Duodenal mucosa (tissue), 2 donors: ENCODE measurements around the gene KCNG2.

Experiments
- H3K27ac ChIP-seq: one replicate; pipeline ENCODE4 v1.7.0; 2013; ENCODE audit warnings: low read depth, low read length
- H3K27me3 ChIP-seq, 2 donors: one replicate each; pipeline ENCODE4 v1.7.0; 2013; ENCODE audit warnings: low read length in 2 of 2, control low read depth in 1 of 2; ENCODE audit not compliant: insufficient read depth in 2 of 2, control insufficient read depth in 1 of 2
- H3K36me3 ChIP-seq, 2 donors: one replicate each; pipeline ENCODE4 v1.7.0; 2013; ENCODE audit warnings: low read length in 2 of 2, control low read depth in 1 of 2; ENCODE audit not compliant: insufficient read depth in 2 of 2, control insufficient read depth in 1 of 2
- H3K4me1 ChIP-seq, 2 donors: one replicate each; pipeline ENCODE4 v1.7.0; 2013; ENCODE audit warnings: low read length in 2 of 2, control low read depth in 1 of 2; ENCODE audit not compliant: insufficient read depth in 2 of 2, control insufficient read depth in 1 of 2
- H3K4me3 ChIP-seq, 2 donors: one replicate each; pipeline ENCODE4 v1.7.0; 2013; ENCODE audit warnings: low read length in 2 of 2, low read depth in 1 of 2
- H3K9ac ChIP-seq, 2 donors: one replicate each; pipeline ENCODE4 v1.7.0; 2013; ENCODE audit warnings: low read length in 2 of 2, low read depth in 1 of 2
- H3K9me3 ChIP-seq, 2 donors: one replicate each; pipeline ENCODE4 v1.7.0; 2013; ENCODE audit warnings: low read length in 2 of 2, control low read depth in 1 of 2; ENCODE audit not compliant: control insufficient read depth in 1 of 2

KCNG2 gene

DNA sequence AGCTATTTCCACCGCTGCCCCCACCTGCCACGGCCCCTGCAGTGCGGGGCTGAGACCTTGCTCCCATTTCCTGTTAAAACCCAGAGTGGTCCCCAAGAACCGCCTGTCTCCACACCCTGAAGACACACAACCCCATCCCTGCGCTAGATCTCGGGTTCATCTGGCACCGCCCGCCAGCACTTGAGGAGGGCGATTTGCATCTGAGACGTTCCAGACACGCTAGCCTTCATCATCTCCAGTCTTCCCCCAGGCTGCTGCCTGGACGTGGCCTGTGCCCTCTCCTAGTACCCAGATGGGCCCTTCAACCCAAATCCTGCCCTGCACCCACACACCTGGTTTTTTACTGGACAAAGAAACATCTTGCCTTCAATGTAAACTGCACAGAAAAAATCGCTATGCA, 103.9 kb downstream of the KCNG2 start:
- no peak overlapping the region for H3K27ac ChIP-seq
- no peak overlapping the region for H3K4me3 ChIP-seq
- no peak overlapping the region for H3K9ac ChIP-seq
- H3K36me3 ChIP-seq: peaks cover 0 to 11% of the 10 kb centered on the region in 2 donors
- peaks cover 18 to 26% of the 10 kb centered on the region in 2 donors for H3K9me3 ChIP-seq
- no peaks in the 10 kb centered on the region for H3K27me3 ChIP-seq
- H3K4me1 ChIP-seq: no peaks in the 10 kb centered on the region

DNA sequence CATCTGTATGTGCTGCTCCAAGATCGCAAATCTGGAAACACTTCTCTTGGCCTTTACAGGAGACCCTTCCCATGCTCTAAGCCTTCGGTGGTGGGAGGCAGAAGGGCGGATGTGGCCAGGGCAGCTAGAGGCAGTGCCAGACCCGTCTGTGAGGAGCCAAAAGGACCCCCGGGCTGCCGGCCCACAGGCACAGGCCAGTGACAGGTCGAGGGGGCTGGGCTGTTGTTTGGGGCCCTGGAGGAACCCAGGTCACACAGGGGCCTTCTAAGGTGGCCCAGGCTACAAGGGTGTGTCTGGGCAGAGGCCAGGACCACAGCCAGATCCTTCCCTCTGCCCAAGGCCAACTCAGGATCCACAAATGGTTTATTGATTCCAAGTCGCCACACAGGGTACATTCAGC, 104.3 kb downstream of the KCNG2 start:
- Histone ChIP-seq H3K36me3 (peaks cover 0 to 11% of the 10 kb centered on the region in 2 donors), H3K9me3 (peaks cover 14 to 22% of the 10 kb centered on the region in 2 donors)

DNA sequence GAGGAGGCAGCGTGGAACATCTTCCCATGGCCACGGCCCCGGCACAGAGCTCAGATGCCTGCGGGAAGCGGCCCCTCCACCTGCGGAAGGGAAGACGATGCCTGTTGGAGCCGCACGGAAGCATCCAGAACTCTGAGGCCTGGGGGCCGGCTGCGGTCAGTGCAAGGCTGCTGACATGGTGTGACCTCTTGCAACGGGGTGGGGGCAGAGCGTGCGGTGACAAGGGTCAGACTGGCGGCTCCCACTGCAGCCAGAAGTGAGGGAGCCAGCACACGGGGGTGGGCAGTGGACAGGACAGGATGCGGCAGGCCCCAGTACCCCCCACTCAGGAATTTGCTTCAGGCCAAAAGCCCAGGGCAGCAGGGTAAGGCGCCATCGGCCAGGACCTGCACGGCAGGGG, 104.9 kb downstream of the KCNG2 start:
- H3K9me3 ChIP-seq: peaks cover 8 to 16% of the 10 kb centered on the region in 2 donors
- H3K27me3 ChIP-seq: no peaks in the 10 kb centered on the region
- H3K4me1 ChIP-seq: no peaks in the 10 kb centered on the region
- no peak overlapping the region for H3K9ac ChIP-seq
- H3K36me3 ChIP-seq: peaks cover 0 to 11% of the 10 kb centered on the region in 2 donors
- no peak overlapping the region for H3K27ac ChIP-seq
- H3K4me3 ChIP-seq: no peak overlapping the region

More for the DNA sequence above, 104.3 kb downstream of the KCNG2 start:
- Histone ChIP-seq H3K27me3 (no peaks in the 10 kb centered on the region), H3K27ac (no peak overlapping the region), H3K9ac (no peak overlapping the region), H3K4me3 (no peak overlapping the region), H3K4me1 (no peaks in the 10 kb centered on the region)

DNA sequence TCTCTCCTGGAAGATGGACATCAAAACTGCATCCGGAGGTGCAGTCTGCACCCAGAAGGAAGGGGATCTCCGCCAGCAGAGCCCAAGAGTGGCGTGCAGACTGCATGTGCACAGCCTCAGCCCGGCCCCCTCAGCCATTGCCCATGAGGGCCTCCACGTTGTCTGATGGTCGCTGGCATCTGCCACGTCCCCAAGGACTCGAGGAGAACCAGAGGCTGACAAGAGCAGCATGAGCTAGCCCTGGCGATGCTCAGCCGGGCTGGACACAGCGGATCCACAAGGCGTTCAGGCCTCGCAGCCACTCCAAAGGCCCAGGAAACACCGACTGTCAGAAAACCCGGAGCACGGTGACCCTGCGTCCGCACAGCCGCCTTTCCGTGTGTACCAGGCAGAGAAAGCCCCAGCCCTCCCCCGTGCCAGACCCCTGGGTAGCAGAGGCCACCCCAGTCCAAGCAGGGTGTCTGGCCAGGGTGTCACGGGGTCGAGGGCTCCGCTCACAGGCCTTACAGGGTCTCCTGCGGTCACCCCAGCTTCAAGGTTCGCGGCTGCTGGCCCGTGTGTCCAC, 105.4 kb downstream of the KCNG2 start:
- peaks cover 3 to 11% of the 10 kb centered on the region in 2 donors for H3K9me3 ChIP-seq
- peaks cover 0 to 11% of the 10 kb centered on the region in 2 donors for H3K36me3 ChIP-seq
- no peak overlapping the region for H3K4me3 ChIP-seq
- H3K9ac ChIP-seq: no peak overlapping the region
- H3K4me1 ChIP-seq: no peaks in the 10 kb centered on the region
- no peaks in the 10 kb centered on the region for H3K27me3 ChIP-seq
- H3K27ac ChIP-seq: no peak overlapping the region

DNA sequence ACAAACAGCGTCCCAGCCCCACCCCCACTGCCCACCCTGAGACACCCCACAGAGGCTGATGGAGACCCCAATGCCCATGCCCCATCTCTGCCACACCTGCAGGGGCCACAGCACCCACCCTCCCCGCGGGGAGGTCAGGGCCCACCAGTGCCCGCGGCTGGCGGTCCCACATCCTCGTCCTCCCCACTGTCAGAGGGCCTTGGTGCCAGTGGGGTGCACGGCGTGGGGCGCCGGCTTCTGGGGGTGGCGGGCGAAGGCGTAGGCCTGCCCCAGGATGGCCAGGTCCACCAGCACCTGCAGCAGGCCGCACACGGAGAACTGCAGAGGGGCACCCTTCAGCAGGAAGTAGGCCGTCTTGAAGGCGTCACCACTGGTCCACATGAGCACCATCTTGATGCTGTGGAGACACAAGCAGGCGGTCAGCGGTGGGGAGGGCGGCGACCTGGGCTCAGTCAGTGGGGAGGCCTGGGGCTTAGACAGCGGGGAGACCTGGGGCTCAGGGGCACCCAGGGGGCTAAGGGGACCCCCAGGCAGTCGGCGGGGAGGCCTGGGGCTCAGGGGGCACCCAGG, 106.1 kb downstream of the KCNG2 start:
- Histone ChIP-seq H3K36me3 (peaks cover 0 to 12% of the 10 kb centered on the region in 2 donors), H3K27me3 (no peaks in the 10 kb centered on the region), H3K4me3 (no peak overlapping the region), H3K9me3 (peaks cover 0 to 10% of the 10 kb centered on the region in 2 donors), H3K27ac (no peak overlapping the region), H3K9ac (no peak overlapping the region), H3K4me1 (no peaks in the 10 kb centered on the region)

DNA sequence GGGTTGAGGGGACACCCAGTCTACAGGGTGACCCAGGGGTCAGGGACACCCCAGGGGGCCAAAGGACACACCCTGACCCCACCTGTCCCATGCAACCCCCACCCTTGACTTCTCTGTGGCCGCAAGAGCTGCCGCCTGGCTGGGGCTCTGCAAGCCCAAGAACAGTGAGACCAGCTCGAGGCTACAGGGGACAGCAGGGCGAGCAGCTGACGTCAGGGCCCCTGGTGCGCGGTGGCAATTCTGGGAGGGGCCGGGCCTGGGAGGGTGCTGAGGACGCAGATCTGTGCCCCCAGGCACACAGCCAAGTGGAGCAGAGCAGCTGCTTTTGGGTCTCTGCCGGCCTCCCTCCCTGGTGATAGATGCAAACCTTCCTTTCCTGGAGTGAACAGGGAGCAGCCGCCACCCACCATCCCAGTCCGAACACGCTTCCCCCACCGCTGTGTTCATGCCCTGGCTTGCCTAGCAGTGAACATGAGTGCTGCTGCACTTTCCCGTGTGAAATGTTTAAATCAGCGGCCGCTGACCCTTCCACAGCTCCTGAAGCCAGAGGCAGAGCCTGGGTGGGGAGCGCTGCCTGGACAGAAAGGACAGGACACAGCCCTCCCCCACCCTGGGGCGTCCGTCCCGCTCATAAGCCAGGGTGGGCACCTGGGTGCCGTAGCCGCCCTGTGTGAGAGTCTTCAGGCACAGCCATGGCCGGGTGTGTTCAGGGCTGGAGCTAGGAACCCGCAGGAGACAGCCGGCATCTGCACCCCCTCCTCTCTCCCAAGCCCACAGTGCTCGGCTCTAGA, 106.8 kb downstream of the KCNG2 start:
- Histone ChIP-seq H3K4me1 (no peaks in the 10 kb centered on the region), H3K4me3 (no peak overlapping the region), H3K9ac (no peak overlapping the region), H3K9me3 (peaks cover 0 to 5% of the 10 kb centered on the region in 2 donors), H3K27me3 (no peaks in the 10 kb centered on the region), H3K36me3 (peaks cover 0 to 13% of the 10 kb centered on the region in 2 donors), H3K27ac (no peak overlapping the region)

DNA sequence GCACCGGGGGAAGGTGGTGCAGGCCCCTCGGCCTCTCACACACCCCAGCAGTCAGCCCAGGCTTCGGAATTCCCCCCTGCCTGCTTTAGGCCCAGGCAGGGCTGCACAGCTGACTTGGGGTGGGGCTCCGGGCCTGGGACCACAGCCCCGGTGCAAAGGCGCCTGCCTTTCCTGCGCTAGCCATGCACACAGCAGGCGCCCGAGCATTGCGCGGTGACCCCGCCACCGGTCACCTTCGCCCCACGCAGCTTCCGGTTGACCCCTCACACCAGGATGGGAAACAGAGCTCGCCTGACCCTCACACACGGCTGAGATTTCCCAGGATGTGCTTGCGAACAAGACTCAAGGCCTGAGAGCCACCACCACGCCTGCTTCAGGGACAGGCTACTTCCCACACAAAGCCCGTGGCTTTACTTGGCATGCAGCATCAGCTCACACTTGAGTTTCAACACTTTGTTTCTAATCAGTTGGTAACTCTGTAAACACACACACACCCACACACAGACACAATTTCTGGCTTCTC, 107.7 kb downstream of the KCNG2 start:
- H3K27me3 ChIP-seq: no peaks in the 10 kb centered on the region
- H3K4me1 ChIP-seq: no peaks in the 10 kb centered on the region
- no peaks in the 10 kb centered on the region for H3K9me3 ChIP-seq
- H3K9ac ChIP-seq: no peak overlapping the region
- peaks cover 0 to 13% of the 10 kb centered on the region in 2 donors for H3K36me3 ChIP-seq
- H3K27ac ChIP-seq: no peak overlapping the region
- H3K4me3 ChIP-seq: no peak overlapping the region

DNA sequence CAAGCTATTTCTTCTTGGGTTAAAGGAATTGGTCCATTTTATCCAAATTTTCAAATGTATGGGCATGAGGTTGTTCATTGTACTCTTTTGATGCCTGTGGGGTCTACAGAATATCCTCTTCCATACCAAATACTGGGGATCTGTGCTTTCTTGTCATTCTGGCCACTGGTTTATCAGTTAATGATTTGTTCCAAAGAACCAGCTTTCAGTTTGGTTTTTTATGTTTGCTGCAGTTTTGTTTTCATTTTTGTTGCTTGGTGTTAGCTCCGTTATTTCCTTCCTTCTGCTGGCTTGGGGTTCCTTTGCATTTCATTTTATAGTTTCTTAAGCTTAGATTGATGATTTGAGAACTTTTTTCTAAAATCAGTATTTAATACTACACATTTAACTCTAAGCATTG, 108.3 kb downstream of the KCNG2 start:
- H3K27ac ChIP-seq: no peak overlapping the region
- H3K4me3 ChIP-seq: no peak overlapping the region
- no peaks in the 10 kb centered on the region for H3K27me3 ChIP-seq
- no peaks in the 10 kb centered on the region for H3K9me3 ChIP-seq
- no peaks in the 10 kb centered on the region for H3K4me1 ChIP-seq
- H3K9ac ChIP-seq: no peak overlapping the region
- peaks cover 0 to 13% of the 10 kb centered on the region in 2 donors for H3K36me3 ChIP-seq

DNA sequence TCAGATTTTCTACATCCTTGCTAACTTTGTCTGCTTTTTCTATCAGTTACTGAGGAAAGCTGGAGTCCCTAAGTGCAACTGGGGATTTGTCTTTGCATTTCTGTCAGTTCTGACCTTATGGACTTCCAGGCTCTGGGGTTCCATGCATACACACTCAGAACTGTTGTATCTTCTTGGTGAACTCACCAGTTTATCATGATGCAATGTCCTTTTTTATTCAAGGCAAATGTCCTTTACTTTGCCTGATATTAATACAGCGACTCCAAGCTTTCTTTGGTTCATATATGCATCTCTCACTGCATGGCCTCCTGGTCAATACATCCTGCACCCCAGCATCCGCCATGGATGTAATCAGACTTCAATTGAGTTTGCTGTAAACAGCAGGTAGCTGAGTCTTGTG, 109.0 kb downstream of the KCNG2 start:
- Histone ChIP-seq H3K27me3 (no peaks in the 10 kb centered on the region), H3K4me3 (no peak overlapping the region)

More for the DNA sequence above, 109.0 kb downstream of the KCNG2 start:
- Histone ChIP-seq H3K36me3 (peaks cover 0 to 13% of the 10 kb centered on the region in 2 donors), H3K4me1 (no peaks in the 10 kb centered on the region), H3K9me3 (no peaks in the 10 kb centered on the region), H3K9ac (no peak overlapping the region), H3K27ac (no peak overlapping the region)
